IMR-90 (cell line): ENCODE results near the gene RTN1. TPM values are rescaled to one million over a fixed set of nuclear protein-coding genes. Genes with fewer than 3 reads are reported as not detected.

Experiments used
- ATAC-seq: fragments of 200-7000 bp; cut with Tn5 transposase; 2 replicates; pipeline ENCODE4 v1.9.1; 2020; ENCODE audit warnings: low read depth, mild to moderate bottlenecking, moderate library complexity
- BruUV-seq: library from RNA; stranded (reverse); fragments of 400-500 nt; replicated peaks from 2 replicates; lab custom pipeline; 2021; lab: Mats Ljungman, UMichigan
- CTCF ChIA-PET: fragments of 300-600 bp; formaldehyde crosslinking; extraction: SDS; loops from one replicate; lab custom pipeline; 2021; ENCODE audit warnings: antibody characterized with exemption; lab: Yijun Ruan, JAX
- POLR2A ChIA-PET: fragments of 300-600 bp; sonication (Branson Sonifier 250); formaldehyde crosslinking; loops from one replicate; lab custom pipeline; 2022; ENCODE audit warnings: antibody characterized with exemption; ENCODE audit not compliant: unreplicated experiment; lab: Charles Lee
- DNase-seq: peaks from one replicate; pipeline ENCODE4 v3.0.0; 2013
- H2AFZ ChIP-seq: replicated peaks from 2 replicates; pipeline ENCODE3; 2013; ENCODE audit warnings: low read length, mild to moderate bottlenecking; ENCODE audit not compliant: poor library complexity
- H2AK5ac ChIP-seq: 2 replicates; pipeline ENCODE4 v1.6.1; 2013; ENCODE audit warnings: low read depth, low read length, inconsistent platforms
- H2AK9ac ChIP-seq: replicated peaks from 2 replicates; pipeline ENCODE3; 2013; ENCODE audit warnings: mild to moderate bottlenecking, low read depth, low read length, moderate library complexity; ENCODE audit not compliant: poor library complexity
- H2BK120ac ChIP-seq: 2 replicates; pipeline ENCODE4 v1.6.1; 2013; ENCODE audit warnings: low read depth, low read length, inconsistent platforms
- H2BK15ac ChIP-seq: 3 replicates; pipeline ENCODE4 v1.6.1; 2013; ENCODE audit warnings: low read depth, low read length, inconsistent platforms
- H2BK20ac ChIP-seq: 2 replicates; pipeline ENCODE4 v1.6.1; 2013; ENCODE audit warnings: low read depth, mild to moderate bottlenecking, inconsistent platforms, low read length, moderate library complexity
- H2BK5ac ChIP-seq: 2 replicates; pipeline ENCODE4 v1.6.1; 2013; ENCODE audit warnings: mild to moderate bottlenecking, low read depth, low read length, inconsistent platforms; ENCODE audit not compliant: poor library complexity, severe bottlenecking
- H3K14ac ChIP-seq: replicated peaks from 2 replicates; pipeline ENCODE4 v1.6.1; 2013; ENCODE audit warnings: low read depth, low read length, inconsistent platforms
- H3K18ac ChIP-seq: 2 replicates; pipeline ENCODE4 v1.6.1; 2013; ENCODE audit warnings: low read depth, low read length, control low read depth
- H3K23ac ChIP-seq: 2 replicates; pipeline ENCODE4 v1.6.1; 2013; ENCODE audit warnings: low read depth, low read length, inconsistent platforms
- H3K27ac ChIP-seq: 2 replicates; pipeline ENCODE4 v1.5.1; 2013; ENCODE audit warnings: mild to moderate bottlenecking, control low read depth, low read length; ENCODE audit not compliant: insufficient read depth
- H3K27me3 ChIP-seq: 2 replicates; pipeline ENCODE4 v1.6.1; 2013; ENCODE audit warnings: low read length; ENCODE audit not compliant: control insufficient read depth, insufficient read depth
- H3K36me3 ChIP-seq: 2 replicates; pipeline ENCODE4 v1.6.1; 2013; ENCODE audit warnings: low read length, mixed read lengths; ENCODE audit not compliant: control insufficient read depth, insufficient read depth
- H3K4ac ChIP-seq: 2 replicates; pipeline ENCODE4 v1.6.1; 2013; ENCODE audit warnings: low read depth, low read length, inconsistent platforms
- H3K4me1 ChIP-seq: 2 replicates; pipeline ENCODE4 v1.6.1; 2013; ENCODE audit warnings: low read length, mixed read lengths; ENCODE audit not compliant: control insufficient read depth, insufficient read depth
- H3K4me2 ChIP-seq: 2 replicates; pipeline ENCODE4 v1.6.1; 2013; ENCODE audit warnings: low read depth, mild to moderate bottlenecking, control low read depth, low read length, moderate library complexity
- H3K4me3 ChIP-seq: 2 replicates; pipeline ENCODE4 v1.5.1; 2013; ENCODE audit warnings: low read depth, mild to moderate bottlenecking, control low read depth, low read length, moderate library complexity; ENCODE audit not compliant: insufficient read depth
- H3K56ac ChIP-seq: 2 replicates; pipeline ENCODE4 v1.6.1; 2013; ENCODE audit warnings: low read length, inconsistent platforms; ENCODE audit not compliant: insufficient read depth; ENCODE audit errors: extremely low read depth
- H3K79me1 ChIP-seq, 2 experiments: 2 replicates each; pipeline ENCODE4 v1.6.1; 2013; ENCODE audit warnings: low read length in 2 of 2, inconsistent platforms in 1 of 2, low read depth in 1 of 2
- H3K9ac ChIP-seq: 2 replicates; pipeline ENCODE4 v1.6.1; 2013; ENCODE audit warnings: low read depth, low read length, control low read depth
- H3K9me1 ChIP-seq: 2 replicates; pipeline ENCODE4 v1.6.1; 2013; ENCODE audit warnings: low read length, inconsistent platforms; ENCODE audit not compliant: insufficient read depth
- H3K9me3 ChIP-seq: 2 replicates; pipeline ENCODE4 v1.6.1; 2013; ENCODE audit warnings: low read length; ENCODE audit not compliant: control insufficient read depth, insufficient read depth
- H4K20me1 ChIP-seq: 2 replicates; pipeline ENCODE4 v1.6.1; 2013; ENCODE audit warnings: low read length, inconsistent platforms; ENCODE audit not compliant: insufficient read depth
- H4K5ac ChIP-seq: 2 replicates; pipeline ENCODE4 v1.6.1; 2013; ENCODE audit warnings: mild to moderate bottlenecking, low read depth, low read length, control low read depth
- H4K8ac ChIP-seq, 2 experiments: 2 replicates each; pipeline ENCODE4 v1.6.1; 2013; ENCODE audit warnings: low read depth in 2 of 2, low read length in 2 of 2, control low read depth in 1 of 2, inconsistent platforms in 1 of 2
- H4K91ac ChIP-seq: 2 replicates; pipeline ENCODE4 v1.6.1; 2013; ENCODE audit warnings: low read depth, low read length, inconsistent platforms; ENCODE audit not compliant: insufficient read depth
- BHLHE40 ChIP-seq: fragments of 150-350 bp; IDR thresholded peaks from 2 replicates; pipeline ENCODE4 v1.6.1; 2016; ENCODE audit warnings: mild to moderate bottlenecking, low read depth, low read length
- CEBPB ChIP-seq: IDR thresholded peaks from 2 replicates; pipeline ENCODE4 v1.6.1; 2012; ENCODE audit warnings: low read depth, low read length, improper control_type of control experiment
- CHD1 ChIP-seq: IDR thresholded peaks from 2 replicates; pipeline ENCODE4 v1.6.1; 2012; ENCODE audit warnings: low read depth, low read length, improper control_type of control experiment
- CTCF ChIP-seq: conservative IDR thresholded peaks from 2 replicates; pipeline ENCODE4 v1.5.1; 2012; ENCODE audit warnings: mild to moderate bottlenecking, low read depth, low read length, improper control_type of control experiment
- FOS ChIP-seq: fragments of 150-350 bp; IDR thresholded peaks from 2 replicates; pipeline ENCODE4 v1.6.1; 2016; ENCODE audit warnings: low read depth, low read length
- MAFK ChIP-seq: IDR thresholded peaks from 2 replicates; pipeline ENCODE4 v1.6.1; 2012; ENCODE audit warnings: low read depth, low read length, improper control_type of control experiment
- MXI1 ChIP-seq: IDR thresholded peaks from 2 replicates; pipeline ENCODE4 v1.6.1; 2012; ENCODE audit warnings: low read depth, mild to moderate bottlenecking, low read length, moderate library complexity, borderline replicate concordance
- NFE2L2 ChIP-seq: fragments of 150-350 bp; IDR thresholded peaks from 2 replicates; pipeline ENCODE4 v1.6.1; 2016; ENCODE audit warnings: low read depth, mild to moderate bottlenecking, low read length
- RAD21 ChIP-seq: IDR thresholded peaks from 2 replicates; pipeline ENCODE4 v1.6.1; 2012; ENCODE audit warnings: low read length, improper control_type of control experiment
- RCOR1 ChIP-seq: IDR thresholded peaks from 2 replicates; pipeline ENCODE4 v1.6.1; 2012; ENCODE audit warnings: mild to moderate bottlenecking, low read length, improper control_type of control experiment; ENCODE audit not compliant: insufficient replicate concordance
- RFX5 ChIP-seq: IDR thresholded peaks from 2 replicates; pipeline ENCODE4 v1.8.0; 2012; ENCODE audit warnings: low read depth, mild to moderate bottlenecking, low read length, moderate library complexity
- SMC3 ChIP-seq: fragments of 150-350 bp; IDR thresholded peaks from 2 replicates; pipeline ENCODE4 v1.6.1; 2016; ENCODE audit warnings: low read depth, mild to moderate bottlenecking, antibody characterized with exemption, low read length, moderate library complexity
- WGBS, 2 experiments: methylation state at CpG; one replicate each; pipeline versions ENCODE4 v1.1.5 to v1.1.7; 2013; ENCODE audit warnings: missing lambda C conversion rate in 2 of 2; ENCODE audit not compliant: insufficient read length in 1 of 2; ENCODE audit errors: extremely low coverage in 2 of 2; 5-methylcytosine and 5-hydroxymethylcytosine counted together
- dilution Hi-C: fragments of 300-500 bp; cut with HindIII; formaldehyde crosslinking; loops from one replicate; pipeline ENCODE4 v1.14.3; 2018; ENCODE audit warnings: low sequenced_read_pairs; ENCODE audit not compliant: unreplicated experiment
- in situ Hi-C: fragments of 300-500 bp; cut with MboI; formaldehyde crosslinking; loops from 3 replicates; pipeline ENCODE4 v1.14.3; 2019; ENCODE audit warnings: low sequenced_read_pairs, inconsistent platforms, mixed read lengths
- intact Hi-C: fragments of 100-400 bp; cut with micrococcal nuclease; formaldehyde crosslinking; loops from 2 replicates; pipeline ENCODE4 v1.10.0; 2022
- polyA plus RNA-seq, 3 experiments: library from polyadenylated mRNA; depleted of rRNA; stranded (reverse); fragments of >200 nt; gene quantifications; 2 replicates each; pipeline ENCODE4 v1.2.3, GENCODE V29; 2012; ENCODE audit warnings: low replicate concordance in 1 of 3
- total RNA-seq: library from RNA; depleted of rRNA; stranded (reverse); fragments of >200 nt; gene quantifications from 2 replicates; pipeline ENCODE4 v1.2.3, GENCODE V29; 2012
- TF ChIP-seq, protein P1 (sequence below): fragments of 150-350 bp; IDR thresholded peaks from 2 replicates; pipeline ENCODE4 v1.6.1; 2016; ENCODE audit warnings: low read depth, mild to moderate bottlenecking, low read length, moderate library complexity, borderline replicate concordance
- TF ChIP-seq, protein P2 (sequence below): fragments of 150-350 bp; IDR thresholded peaks from 2 replicates; pipeline ENCODE4 v1.6.1; 2017; ENCODE audit warnings: mild to moderate bottlenecking, antibody characterized with exemption, low read length, low read depth

Gene RTN1
- total and polyA plus RNA-seq, 2 of the 4 experiments (the other 2 are of a cell fraction): 0.18 to 0.46 TPM

DNA sequence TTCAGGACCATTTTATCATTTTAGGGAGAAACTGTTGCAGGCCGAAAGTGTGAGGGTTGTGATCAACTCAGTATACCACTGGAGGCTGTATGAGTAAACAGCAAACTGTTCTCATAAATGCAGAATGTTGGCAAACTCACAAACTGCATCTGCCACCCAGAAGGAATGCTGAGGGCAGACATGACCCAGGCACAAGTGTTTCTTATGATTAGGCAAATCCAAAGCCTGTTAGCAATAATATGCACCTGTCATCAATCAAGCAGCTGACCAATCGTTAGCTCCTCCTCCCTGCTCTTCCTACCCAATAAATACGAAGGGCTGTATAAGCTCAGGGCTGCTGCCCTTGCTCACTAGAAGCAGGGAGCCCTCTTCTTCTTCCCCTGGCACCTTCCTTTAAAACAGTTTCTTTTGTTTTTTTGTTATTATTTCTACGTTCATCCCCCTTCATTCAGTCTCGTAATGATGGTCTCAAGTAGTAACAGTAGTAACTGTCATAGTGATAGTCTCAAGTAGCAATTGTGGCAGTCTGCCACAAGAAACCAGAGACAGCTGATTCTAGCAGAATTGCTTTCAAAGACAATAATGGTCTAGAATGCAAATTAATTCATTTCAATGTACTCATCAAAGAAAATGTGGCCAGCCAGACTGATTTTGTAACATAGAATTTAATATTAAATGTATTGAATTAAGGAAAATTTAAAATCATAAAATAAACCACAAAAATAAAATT, 278.8 kb downstream of the RTN1 start:
- ChIA-PET POLR2A (no interaction called here), CTCF (no interaction called here)
- Histone ChIP-seq H3K4me1 (no peaks in the 10 kb centered on the region), H2BK15ac (no peak overlapping the region), H3K9ac (no peak overlapping the region), H3K27me3 (peaks cover 2% of the 10 kb centered on the region; the same call in 1 of the 2 replicates), H3K4me2 (no peak overlapping the region), H4K91ac (no peak overlapping the region), H3K9me1 (no peaks in the 10 kb centered on the region), H3K56ac (no peak overlapping the region), H3K9me3 (no peaks in the 10 kb centered on the region), H4K20me1 (no peaks in the 10 kb centered on the region), H2BK5ac (no peak overlapping the region), H2BK120ac (no peak overlapping the region), H2BK20ac (no peak overlapping the region), H3K23ac (no peak overlapping the region), H2AK5ac (no peak overlapping the region), H3K27ac (no peak overlapping the region), H2AFZ (no peak overlapping the region), H3K36me3 (no peaks in the 10 kb centered on the region), H3K4me3 (no peak overlapping the region), H4K8ac (no peak overlapping the region), H4K5ac (no peak overlapping the region), H3K14ac (no peak overlapping the region), H3K18ac (no peak overlapping the region), H3K4ac (no peak overlapping the region), H2AK9ac (no peak overlapping the region), H3K79me1 (no peaks in the 10 kb centered on the region)
- dilution Hi-C loops: no loop called here
- ATAC-seq (no peak), DNase-seq (no peak)
- in situ Hi-C loops: no loop called here
- TF ChIP-seq BHLHE40: no peak
- TF ChIP-seq RFX5: no peak
- no peak for TF ChIP-seq SMC3
- TF ChIP-seq CTCF: no peak
- no peak for TF ChIP-seq RCOR1
- no peak for TF ChIP-seq RAD21
- no peak for TF ChIP-seq NFE2L2
- no peak for TF ChIP-seq CEBPB
- TF ChIP-seq MAFK: no peak
- no peak for TF ChIP-seq FOS
- TF ChIP-seq, protein P1, sequence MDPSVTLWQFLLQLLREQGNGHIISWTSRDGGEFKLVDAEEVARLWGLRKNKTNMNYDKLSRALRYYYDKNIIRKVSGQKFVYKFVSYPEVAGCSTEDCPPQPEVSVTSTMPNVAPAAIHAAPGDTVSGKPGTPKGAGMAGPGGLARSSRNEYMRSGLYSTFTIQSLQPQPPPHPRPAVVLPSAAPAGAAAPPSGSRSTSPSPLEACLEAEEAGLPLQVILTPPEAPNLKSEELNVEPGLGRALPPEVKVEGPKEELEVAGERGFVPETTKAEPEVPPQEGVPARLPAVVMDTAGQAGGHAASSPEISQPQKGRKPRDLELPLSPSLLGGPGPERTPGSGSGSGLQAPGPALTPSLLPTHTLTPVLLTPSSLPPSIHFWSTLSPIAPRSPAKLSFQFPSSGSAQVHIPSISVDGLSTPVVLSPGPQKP: no peak
- TF ChIP-seq MXI1: no peak
- no peak for TF ChIP-seq CHD1
- TF ChIP-seq, protein P2, sequence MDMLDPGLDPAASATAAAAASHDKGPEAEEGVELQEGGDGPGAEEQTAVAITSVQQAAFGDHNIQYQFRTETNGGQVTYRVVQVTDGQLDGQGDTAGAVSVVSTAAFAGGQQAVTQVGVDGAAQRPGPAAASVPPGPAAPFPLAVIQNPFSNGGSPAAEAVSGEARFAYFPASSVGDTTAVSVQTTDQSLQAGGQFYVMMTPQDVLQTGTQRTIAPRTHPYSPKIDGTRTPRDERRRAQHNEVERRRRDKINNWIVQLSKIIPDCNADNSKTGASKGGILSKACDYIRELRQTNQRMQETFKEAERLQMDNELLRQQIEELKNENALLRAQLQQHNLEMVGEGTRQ: no peak
- no TSS peak for BruUV-seq
- intact Hi-C loops: no loop called here
- 40% methylated on average over 1 of the region's 5 CpGs; no CpG with 5 or more reads in 1 of the 2 experiments for WGBS, 2 experiments
